GM19455 (cell line): ENCODE measurements around the gene TSPAN16.

Experiments
- ATAC-seq: cut with Tn5 transposase; IDR thresholded peaks from one replicate; pipeline ENCODE4 v1.9.1; 2021; ENCODE audit not compliant: unreplicated experiment

The TSPAN16 gene

GRCh38 chr19:11268783-11269267 is 27.1 kb upstream of the TSPAN16 start:
- no peak for ATAC-seq

- ATAC-seq = no peak
These were observed 26.6 kb upstream of the TSPAN16 start for GRCh38 chr19:11269408-11269807.

- ATAC-seq = no peak
These were observed 22.7 kb upstream of the TSPAN16 start for GRCh38 chr19:11273296-11273695.

GRCh38 chr19:11273989-11274388 is 22.0 kb upstream of the TSPAN16 start:
- ATAC-seq = no peak

- no peak for ATAC-seq
These were observed 21.4 kb upstream of the TSPAN16 start for GRCh38 chr19:11274533-11275086.

GRCh38 chr19:11278670-11279069 is 17.3 kb upstream of the TSPAN16 start:
- no peak for ATAC-seq

- no peak for ATAC-seq
These were observed 16.3 kb upstream of the TSPAN16 start for GRCh38 chr19:11279505-11280236.

GRCh38 chr19:11281356-11282049 is 14.5 kb upstream of the TSPAN16 start:
- ATAC-seq = no peak

GRCh38 chr19:11284515-11284914 is 11.4 kb upstream of the TSPAN16 start:
- no peak for ATAC-seq

- no peak for ATAC-seq
These were observed 9.5 kb upstream of the TSPAN16 start for GRCh38 chr19:11286312-11286974.

- ATAC-seq = no peak
These were observed 7.6 kb upstream of the TSPAN16 start for GRCh38 chr19:11288349-11288748.

GRCh38 chr19:11290256-11290655 is 5.7 kb upstream of the TSPAN16 start:
- ATAC-seq = no peak

GRCh38 chr19:11291415-11291814 is 4.5 kb upstream of the TSPAN16 start:
- no peak for ATAC-seq

- ATAC-seq = no peak
These were observed 4.0 kb upstream of the TSPAN16 start for GRCh38 chr19:11291991-11292390.

GRCh38 chr19:11293433-11294389 is 2.2 kb upstream of the TSPAN16 start:
- ATAC-seq = no peak

GRCh38 chr19:11295180-11295579 is 780 bp upstream of the TSPAN16 start:
- ATAC-seq = no peak

GRCh38 chr19:11296264-11296663 is 304 bp downstream of the TSPAN16 start:
- no peak for ATAC-seq

- ATAC-seq = no peak
These were observed 4.2 kb downstream of the TSPAN16 start for GRCh38 chr19:11299946-11300810.

GRCh38 chr19:11300811-11301120 is 4.8 kb downstream of the TSPAN16 start:
- no peak for ATAC-seq

GRCh38 chr19:11304936-11305335 is 9.0 kb downstream of the TSPAN16 start:
- no peak for ATAC-seq
